Measurements from ENCODE around the gene MLLT10.

GRCh38 chr10:21720090-21720489 lies 186.1 kb downstream of the MLLT10 start:
- TF ChIP-seq CTCF (IDR thresholded peaks at IDR 0.05): no peak
- TF ChIP-seq POLR2AphosphoS5 (IDR thresholded peaks at IDR 0.05; ENCODE audit: insufficient read depth in 1 of 2, low read depth in 1 of 2): no peak

Data from vagina (tissue), 2 donors.